Measurements from ENCODE around the gene ADSL. TPM values are rescaled to one million over a fixed set of nuclear protein-coding genes. Genes with fewer than 3 reads are reported as not detected.

ADSL gene
- total and polyA plus RNA-seq, 2 of the 4 experiments (the other 2 are of a cell fraction) = 93.6 to 229 TPM

DNA sequence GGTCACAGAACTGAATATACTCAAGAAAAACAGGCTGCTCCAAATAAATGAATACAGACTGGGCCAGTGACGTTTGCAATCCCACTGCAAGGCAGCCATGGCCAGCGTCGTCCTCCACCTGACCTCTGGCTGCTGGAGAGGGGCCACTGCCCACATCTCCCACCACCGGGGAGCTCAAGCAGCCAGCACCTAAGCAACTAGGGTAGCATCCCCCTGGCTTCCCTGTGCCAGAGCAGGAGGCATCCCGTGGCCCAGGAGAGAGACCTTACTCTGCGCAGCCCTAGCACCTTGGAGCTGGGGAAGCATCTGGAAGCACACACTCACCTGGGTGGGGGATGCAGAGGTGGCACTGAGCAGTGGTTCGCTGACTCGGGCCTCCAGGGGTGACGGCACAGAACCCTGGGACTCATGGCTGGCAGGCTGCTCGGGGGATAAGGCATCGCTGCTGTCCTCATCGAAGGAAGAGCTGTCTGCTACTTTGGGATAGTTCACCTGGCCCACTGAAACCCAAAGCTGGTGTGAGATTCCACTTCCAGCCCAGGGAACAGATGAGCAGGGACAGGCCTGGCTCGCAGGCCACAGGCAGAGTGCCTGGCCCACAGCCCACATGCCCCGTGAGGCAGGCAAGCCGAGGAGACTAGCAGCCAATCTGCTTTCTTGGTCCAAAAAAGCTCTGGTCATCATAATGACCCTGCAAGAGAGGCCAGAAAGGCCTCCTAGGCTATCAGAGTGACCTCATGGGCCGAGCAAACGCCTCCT, 77.8 kb downstream of the ADSL start:
- no TSS peak for BruUV-seq (replicated peaks)
- no peak for TF ChIP-seq BHLHE40 (IDR thresholded peaks at IDR 0.05; ENCODE audit: low read depth, low read length)
- no peak for TF ChIP-seq CEBPB (IDR thresholded peaks at IDR 0.05; ENCODE audit: low read depth, low read length)
- TF ChIP-seq, protein P1, sequence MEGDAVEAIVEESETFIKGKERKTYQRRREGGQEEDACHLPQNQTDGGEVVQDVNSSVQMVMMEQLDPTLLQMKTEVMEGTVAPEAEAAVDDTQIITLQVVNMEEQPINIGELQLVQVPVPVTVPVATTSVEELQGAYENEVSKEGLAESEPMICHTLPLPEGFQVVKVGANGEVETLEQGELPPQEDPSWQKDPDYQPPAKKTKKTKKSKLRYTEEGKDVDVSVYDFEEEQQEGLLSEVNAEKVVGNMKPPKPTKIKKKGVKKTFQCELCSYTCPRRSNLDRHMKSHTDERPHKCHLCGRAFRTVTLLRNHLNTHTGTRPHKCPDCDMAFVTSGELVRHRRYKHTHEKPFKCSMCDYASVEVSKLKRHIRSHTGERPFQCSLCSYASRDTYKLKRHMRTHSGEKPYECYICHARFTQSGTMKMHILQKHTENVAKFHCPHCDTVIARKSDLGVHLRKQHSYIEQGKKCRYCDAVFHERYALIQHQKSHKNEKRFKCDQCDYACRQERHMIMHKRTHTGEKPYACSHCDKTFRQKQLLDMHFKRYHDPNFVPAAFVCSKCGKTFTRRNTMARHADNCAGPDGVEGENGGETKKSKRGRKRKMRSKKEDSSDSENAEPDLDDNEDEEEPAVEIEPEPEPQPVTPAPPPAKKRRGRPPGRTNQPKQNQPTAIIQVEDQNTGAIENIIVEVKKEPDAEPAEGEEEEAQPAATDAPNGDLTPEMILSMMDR (conservative IDR thresholded peaks at IDR 0.05; ENCODE audit: low read depth, low read length) = no peak
- no peak overlapping the region for H3K4ac ChIP-seq (ENCODE audit: low read depth, low read length)
- H4K91ac ChIP-seq (ENCODE audit: insufficient read depth, low read depth, low read length) = no peak overlapping the region
- H3K14ac ChIP-seq (replicated peaks; ENCODE audit: low read depth, low read length) = no peak overlapping the region
- no peak overlapping the region for H3K56ac ChIP-seq (ENCODE audit: extremely low read depth, insufficient read depth, low read length)
- H3K79me1 ChIP-seq (ENCODE audit: low read depth in 1 of 2, low read length in 2 of 2) = peaks cover 15 to 87% of the 10 kb centered on the region in 2 experiments; a peak in 3 of 4 replicates
- ATAC-seq (ENCODE audit: low read depth) (no peak), DNase-seq (no peak)
- no peak overlapping the region for H2BK5ac ChIP-seq (ENCODE audit: low read depth, low read length, poor library complexity, severe bottlenecking)
- H2BK15ac ChIP-seq (ENCODE audit: low read depth, low read length) = no peak overlapping the region
- WGBS, 2 experiments (ENCODE audit: extremely low coverage in 2 of 2, insufficient read length in 1 of 2) = 98% methylated on average over 7 of the region's 17 CpGs; no CpG with 5 or more reads in 1 of the 2 experiments
- no peak overlapping the region for H4K8ac ChIP-seq (ENCODE audit: low read depth in 2 of 2, low read length in 2 of 2)
- H2AFZ ChIP-seq (replicated peaks; ENCODE audit: low read length, poor library complexity) = no peak overlapping the region
- no peak overlapping the region for H4K5ac ChIP-seq (ENCODE audit: low read depth, low read length)
- peaks cover 40% of the 10 kb centered on the region for H4K20me1 ChIP-seq (ENCODE audit: insufficient read depth, low read length)
- intact Hi-C loops (cut with micrococcal nuclease) (no loop called here), dilution Hi-C loops (cut with HindIII; ENCODE audit: low sequenced_read_pairs, unreplicated experiment) (no loop called here), in situ Hi-C loops (cut with MboI; ENCODE audit: low sequenced_read_pairs) (no loop called here)
- no peaks in the 10 kb centered on the region for H3K27me3 ChIP-seq (ENCODE audit: control insufficient read depth, insufficient read depth, low read length)
- H3K9me3 ChIP-seq (ENCODE audit: control insufficient read depth, insufficient read depth, low read length) = no peaks in the 10 kb centered on the region
- no peak overlapping the region for H3K23ac ChIP-seq (ENCODE audit: low read depth, low read length)
- no peak overlapping the region for H2BK20ac ChIP-seq (ENCODE audit: low read depth, low read length)
- H2BK120ac ChIP-seq (ENCODE audit: low read depth, low read length) = no peak overlapping the region
- CTCF ChIA-PET = no interaction called here
- no peak overlapping the region for H2AK9ac ChIP-seq (replicated peaks; ENCODE audit: low read depth, low read length, poor library complexity)
- no peak overlapping the region for H3K4me3 ChIP-seq (ENCODE audit: insufficient read depth, low read depth, low read length)
- POLR2A ChIA-PET (ENCODE audit: unreplicated experiment) = no interaction called here
- peaks cover 4% of the 10 kb centered on the region; the same call in 1 of the 2 replicates for H3K4me1 ChIP-seq (ENCODE audit: control insufficient read depth, insufficient read depth, low read length)
- H3K4me2 ChIP-seq (ENCODE audit: low read depth, low read length) = no peak overlapping the region
- no peak overlapping the region for H3K27ac ChIP-seq (ENCODE audit: insufficient read depth, low read length)
- no peak overlapping the region for H2AK5ac ChIP-seq (ENCODE audit: low read depth, low read length)
- H3K36me3 ChIP-seq (ENCODE audit: control insufficient read depth, insufficient read depth, low read length) = peaks cover 85% of the 10 kb centered on the region
- H3K18ac ChIP-seq (ENCODE audit: low read depth, low read length) = no peak overlapping the region
- peaks cover 16% of the 10 kb centered on the region for H3K9me1 ChIP-seq (ENCODE audit: insufficient read depth, low read length)
- H3K9ac ChIP-seq (ENCODE audit: low read depth, low read length) = no peak overlapping the region
